IMR-90 (cell line): ENCODE measurements around the gene TMEM117. TPM values are rescaled to one million over a fixed set of nuclear protein-coding genes. Genes with fewer than 3 reads are reported as not detected.

Experiments
- ATAC-seq: fragments of 200-7000 bp; cut with Tn5 transposase; 2 replicates; pipeline ENCODE4 v1.9.1; 2020; ENCODE audit warnings: low read depth, mild to moderate bottlenecking, moderate library complexity
- BruUV-seq: library from RNA; stranded (reverse); fragments of 400-500 nt; replicated peaks from 2 replicates; lab custom pipeline; 2021; lab: Mats Ljungman, UMichigan
- CTCF ChIA-PET: fragments of 300-600 bp; formaldehyde crosslinking; extraction: SDS; loops from one replicate; lab custom pipeline; 2021; ENCODE audit warnings: antibody characterized with exemption; lab: Yijun Ruan, JAX
- POLR2A ChIA-PET: fragments of 300-600 bp; sonication (Branson Sonifier 250); formaldehyde crosslinking; loops from one replicate; lab custom pipeline; 2022; ENCODE audit warnings: antibody characterized with exemption; ENCODE audit not compliant: unreplicated experiment; lab: Charles Lee
- DNase-seq: peaks from one replicate; pipeline ENCODE4 v3.0.0; 2013
- H2AFZ ChIP-seq: replicated peaks from 2 replicates; pipeline ENCODE3; 2013; ENCODE audit warnings: low read length, mild to moderate bottlenecking; ENCODE audit not compliant: poor library complexity
- H2AK5ac ChIP-seq: 2 replicates; pipeline ENCODE4 v1.6.1; 2013; ENCODE audit warnings: low read depth, low read length, inconsistent platforms
- H2AK9ac ChIP-seq: replicated peaks from 2 replicates; pipeline ENCODE3; 2013; ENCODE audit warnings: mild to moderate bottlenecking, low read depth, low read length, moderate library complexity; ENCODE audit not compliant: poor library complexity
- H2BK120ac ChIP-seq: 2 replicates; pipeline ENCODE4 v1.6.1; 2013; ENCODE audit warnings: low read depth, low read length, inconsistent platforms
- H2BK15ac ChIP-seq: 3 replicates; pipeline ENCODE4 v1.6.1; 2013; ENCODE audit warnings: low read depth, low read length, inconsistent platforms
- H2BK20ac ChIP-seq: 2 replicates; pipeline ENCODE4 v1.6.1; 2013; ENCODE audit warnings: low read depth, mild to moderate bottlenecking, inconsistent platforms, low read length, moderate library complexity
- H2BK5ac ChIP-seq: 2 replicates; pipeline ENCODE4 v1.6.1; 2013; ENCODE audit warnings: mild to moderate bottlenecking, low read depth, low read length, inconsistent platforms; ENCODE audit not compliant: poor library complexity, severe bottlenecking
- H3K14ac ChIP-seq: replicated peaks from 2 replicates; pipeline ENCODE4 v1.6.1; 2013; ENCODE audit warnings: low read depth, low read length, inconsistent platforms
- H3K18ac ChIP-seq: 2 replicates; pipeline ENCODE4 v1.6.1; 2013; ENCODE audit warnings: low read depth, low read length, control low read depth
- H3K23ac ChIP-seq: 2 replicates; pipeline ENCODE4 v1.6.1; 2013; ENCODE audit warnings: low read depth, low read length, inconsistent platforms
- H3K27ac ChIP-seq: 2 replicates; pipeline ENCODE4 v1.5.1; 2013; ENCODE audit warnings: mild to moderate bottlenecking, control low read depth, low read length; ENCODE audit not compliant: insufficient read depth
- H3K27me3 ChIP-seq: 2 replicates; pipeline ENCODE4 v1.6.1; 2013; ENCODE audit warnings: low read length; ENCODE audit not compliant: control insufficient read depth, insufficient read depth
- H3K36me3 ChIP-seq: 2 replicates; pipeline ENCODE4 v1.6.1; 2013; ENCODE audit warnings: low read length, mixed read lengths; ENCODE audit not compliant: control insufficient read depth, insufficient read depth
- H3K4ac ChIP-seq: 2 replicates; pipeline ENCODE4 v1.6.1; 2013; ENCODE audit warnings: low read depth, low read length, inconsistent platforms
- H3K4me1 ChIP-seq: 2 replicates; pipeline ENCODE4 v1.6.1; 2013; ENCODE audit warnings: low read length, mixed read lengths; ENCODE audit not compliant: control insufficient read depth, insufficient read depth
- H3K4me2 ChIP-seq: 2 replicates; pipeline ENCODE4 v1.6.1; 2013; ENCODE audit warnings: low read depth, mild to moderate bottlenecking, control low read depth, low read length, moderate library complexity
- H3K4me3 ChIP-seq: 2 replicates; pipeline ENCODE4 v1.5.1; 2013; ENCODE audit warnings: low read depth, mild to moderate bottlenecking, control low read depth, low read length, moderate library complexity; ENCODE audit not compliant: insufficient read depth
- H3K56ac ChIP-seq: 2 replicates; pipeline ENCODE4 v1.6.1; 2013; ENCODE audit warnings: low read length, inconsistent platforms; ENCODE audit not compliant: insufficient read depth; ENCODE audit errors: extremely low read depth
- H3K79me1 ChIP-seq, 2 experiments: 2 replicates each; pipeline ENCODE4 v1.6.1; 2013; ENCODE audit warnings: low read length in 2 of 2, inconsistent platforms in 1 of 2, low read depth in 1 of 2
- H3K9ac ChIP-seq: 2 replicates; pipeline ENCODE4 v1.6.1; 2013; ENCODE audit warnings: low read depth, low read length, control low read depth
- H3K9me1 ChIP-seq: 2 replicates; pipeline ENCODE4 v1.6.1; 2013; ENCODE audit warnings: low read length, inconsistent platforms; ENCODE audit not compliant: insufficient read depth
- H3K9me3 ChIP-seq: 2 replicates; pipeline ENCODE4 v1.6.1; 2013; ENCODE audit warnings: low read length; ENCODE audit not compliant: control insufficient read depth, insufficient read depth
- H4K20me1 ChIP-seq: 2 replicates; pipeline ENCODE4 v1.6.1; 2013; ENCODE audit warnings: low read length, inconsistent platforms; ENCODE audit not compliant: insufficient read depth
- H4K5ac ChIP-seq: 2 replicates; pipeline ENCODE4 v1.6.1; 2013; ENCODE audit warnings: mild to moderate bottlenecking, low read depth, low read length, control low read depth
- H4K8ac ChIP-seq, 2 experiments: 2 replicates each; pipeline ENCODE4 v1.6.1; 2013; ENCODE audit warnings: low read depth in 2 of 2, low read length in 2 of 2, control low read depth in 1 of 2, inconsistent platforms in 1 of 2
- H4K91ac ChIP-seq: 2 replicates; pipeline ENCODE4 v1.6.1; 2013; ENCODE audit warnings: low read depth, low read length, inconsistent platforms; ENCODE audit not compliant: insufficient read depth
- BHLHE40 ChIP-seq: fragments of 150-350 bp; IDR thresholded peaks from 2 replicates; pipeline ENCODE4 v1.6.1; 2016; ENCODE audit warnings: mild to moderate bottlenecking, low read depth, low read length
- CEBPB ChIP-seq: IDR thresholded peaks from 2 replicates; pipeline ENCODE4 v1.6.1; 2012; ENCODE audit warnings: low read depth, low read length, improper control_type of control experiment
- CHD1 ChIP-seq: IDR thresholded peaks from 2 replicates; pipeline ENCODE4 v1.6.1; 2012; ENCODE audit warnings: low read depth, low read length, improper control_type of control experiment
- FOS ChIP-seq: fragments of 150-350 bp; IDR thresholded peaks from 2 replicates; pipeline ENCODE4 v1.6.1; 2016; ENCODE audit warnings: low read depth, low read length
- MAFK ChIP-seq: IDR thresholded peaks from 2 replicates; pipeline ENCODE4 v1.6.1; 2012; ENCODE audit warnings: low read depth, low read length, improper control_type of control experiment
- MAZ ChIP-seq: IDR thresholded peaks from 2 replicates; pipeline ENCODE4 v1.6.1; 2012; ENCODE audit warnings: low read depth, mild to moderate bottlenecking, low read length, improper control_type of control experiment, moderate library complexity, borderline replicate concordance
- MXI1 ChIP-seq: IDR thresholded peaks from 2 replicates; pipeline ENCODE4 v1.6.1; 2012; ENCODE audit warnings: low read depth, mild to moderate bottlenecking, low read length, moderate library complexity, borderline replicate concordance
- NFE2L2 ChIP-seq: fragments of 150-350 bp; IDR thresholded peaks from 2 replicates; pipeline ENCODE4 v1.6.1; 2016; ENCODE audit warnings: low read depth, mild to moderate bottlenecking, low read length
- POLR2A ChIP-seq: IDR thresholded peaks from 2 replicates; pipeline ENCODE4 v1.6.1; 2012; ENCODE audit warnings: mild to moderate bottlenecking, low read depth, low read length
- RAD21 ChIP-seq: IDR thresholded peaks from 2 replicates; pipeline ENCODE4 v1.6.1; 2012; ENCODE audit warnings: low read length, improper control_type of control experiment
- RCOR1 ChIP-seq: IDR thresholded peaks from 2 replicates; pipeline ENCODE4 v1.6.1; 2012; ENCODE audit warnings: mild to moderate bottlenecking, low read length, improper control_type of control experiment; ENCODE audit not compliant: insufficient replicate concordance
- RFX5 ChIP-seq: IDR thresholded peaks from 2 replicates; pipeline ENCODE4 v1.8.0; 2012; ENCODE audit warnings: low read depth, mild to moderate bottlenecking, low read length, moderate library complexity
- SMC3 ChIP-seq: fragments of 150-350 bp; IDR thresholded peaks from 2 replicates; pipeline ENCODE4 v1.6.1; 2016; ENCODE audit warnings: low read depth, mild to moderate bottlenecking, antibody characterized with exemption, low read length, moderate library complexity
- WGBS, 2 experiments: methylation state at CpG; one replicate each; pipeline versions ENCODE4 v1.1.5 to v1.1.7; 2013; ENCODE audit warnings: missing lambda C conversion rate in 2 of 2; ENCODE audit not compliant: insufficient read length in 1 of 2; ENCODE audit errors: extremely low coverage in 2 of 2; 5-methylcytosine and 5-hydroxymethylcytosine counted together
- dilution Hi-C: fragments of 300-500 bp; cut with HindIII; formaldehyde crosslinking; loops from one replicate; pipeline ENCODE4 v1.14.3; 2018; ENCODE audit warnings: low sequenced_read_pairs; ENCODE audit not compliant: unreplicated experiment
- in situ Hi-C: fragments of 300-500 bp; cut with MboI; formaldehyde crosslinking; loops from 3 replicates; pipeline ENCODE4 v1.14.3; 2019; ENCODE audit warnings: low sequenced_read_pairs, inconsistent platforms, mixed read lengths
- intact Hi-C: fragments of 100-400 bp; cut with micrococcal nuclease; formaldehyde crosslinking; loops from 2 replicates; pipeline ENCODE4 v1.10.0; 2022
- polyA plus RNA-seq, 3 experiments: library from polyadenylated mRNA; depleted of rRNA; stranded (reverse); fragments of >200 nt; gene quantifications; 2 replicates each; pipeline ENCODE4 v1.2.3, GENCODE V29; 2012; ENCODE audit warnings: low replicate concordance in 1 of 3
- total RNA-seq: library from RNA; depleted of rRNA; stranded (reverse); fragments of >200 nt; gene quantifications from 2 replicates; pipeline ENCODE4 v1.2.3, GENCODE V29; 2012
- TF ChIP-seq, protein P1 (sequence below): conservative IDR thresholded peaks from 2 replicates; pipeline ENCODE4 v1.5.1; 2012; ENCODE audit warnings: mild to moderate bottlenecking, low read depth, low read length, improper control_type of control experiment
- TF ChIP-seq, protein P2 (sequence below): fragments of 150-350 bp; IDR thresholded peaks from 2 replicates; pipeline ENCODE4 v1.6.1; 2016; ENCODE audit warnings: low read depth, mild to moderate bottlenecking, low read length, moderate library complexity, borderline replicate concordance
- TF ChIP-seq, protein P3 (sequence below): fragments of 150-350 bp; IDR thresholded peaks from 2 replicates; pipeline ENCODE4 v1.6.1; 2017; ENCODE audit warnings: mild to moderate bottlenecking, antibody characterized with exemption, low read length, low read depth

TMEM117 gene
- total and polyA plus RNA-seq, 2 of the 4 experiments (the other 2 are of a cell fraction), result 8.7 to 21.0 TPM

DNA sequence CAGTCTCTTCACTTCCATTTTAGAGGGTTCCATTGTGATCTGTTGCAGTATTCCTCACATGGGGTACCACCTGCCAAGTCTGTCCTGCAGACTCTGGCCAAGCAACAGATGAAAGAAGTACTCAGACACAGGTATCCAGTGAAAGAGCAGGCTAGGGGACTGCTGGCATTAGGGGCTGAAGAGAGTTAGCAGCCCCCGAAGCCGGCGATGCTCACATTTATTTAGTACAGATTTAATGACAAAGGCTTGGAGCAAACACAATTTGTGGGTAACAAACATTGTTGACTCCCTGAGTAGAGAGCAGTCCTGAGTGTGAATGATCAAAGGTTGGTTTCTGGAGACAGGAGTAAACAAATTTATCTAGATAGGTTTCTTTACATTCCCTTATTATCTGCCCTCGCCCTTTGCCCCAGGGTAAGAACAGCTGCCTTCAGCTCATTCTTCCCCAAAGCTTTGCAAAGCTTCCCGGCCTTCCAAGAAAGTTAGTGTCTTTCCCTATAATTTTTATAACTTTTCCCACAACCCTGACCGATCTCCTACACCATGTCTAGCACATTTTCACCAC is 144.8 kb downstream of the TMEM117 start:
- Histone ChIP-seq H4K5ac (no peak overlapping the region), H3K4me3 (no peak overlapping the region), H3K9me3 (no peaks in the 10 kb centered on the region), H3K4me1 (no peaks in the 10 kb centered on the region), H4K20me1 (no peaks in the 10 kb centered on the region), H3K27me3 (no peaks in the 10 kb centered on the region), H3K79me1 (no peaks in the 10 kb centered on the region), H2AFZ (no peak overlapping the region), H3K36me3 (no peaks in the 10 kb centered on the region), H3K9me1 (no peaks in the 10 kb centered on the region), H3K14ac (no peak overlapping the region), H3K23ac (no peak overlapping the region), H3K4ac (no peak overlapping the region), H2BK5ac (no peak overlapping the region), H3K27ac (no peak overlapping the region), H2BK20ac (no peak overlapping the region), H3K9ac (no peak overlapping the region), H2BK120ac (no peak overlapping the region), H3K18ac (no peak overlapping the region), H2AK5ac (no peak overlapping the region), H4K91ac (no peak overlapping the region), H4K8ac (no peak overlapping the region), H3K56ac (no peak overlapping the region), H3K4me2 (no peak overlapping the region), H2BK15ac (no peak overlapping the region), H2AK9ac (no peak overlapping the region)
- CTCF ChIA-PET, result no interaction called here
- in situ Hi-C loops, result no loop called here
- no TSS peak for BruUV-seq
- 96% methylated on average over 3 of the region's 6 CpGs; no CpG with 5 or more reads in 1 of the 2 experiments for WGBS, 2 experiments
- dilution Hi-C loops, result no loop called here
- intact Hi-C loops, result no loop called here
- DNase-seq (no peak), ATAC-seq (no peak)
- no peak for TF ChIP-seq CEBPB
- TF ChIP-seq RFX5, result no peak
- TF ChIP-seq BHLHE40, result no peak
- TF ChIP-seq RCOR1, result no peak
- TF ChIP-seq MXI1, result no peak
- TF ChIP-seq RAD21, result no peak
- no peak for TF ChIP-seq FOS
- no peak for TF ChIP-seq MAZ
- no peak for TF ChIP-seq POLR2A
- TF ChIP-seq NFE2L2, result no peak
- no peak for TF ChIP-seq SMC3
- TF ChIP-seq CHD1, result no peak
- no peak for TF ChIP-seq MAFK
- TF ChIP-seq, protein P1, sequence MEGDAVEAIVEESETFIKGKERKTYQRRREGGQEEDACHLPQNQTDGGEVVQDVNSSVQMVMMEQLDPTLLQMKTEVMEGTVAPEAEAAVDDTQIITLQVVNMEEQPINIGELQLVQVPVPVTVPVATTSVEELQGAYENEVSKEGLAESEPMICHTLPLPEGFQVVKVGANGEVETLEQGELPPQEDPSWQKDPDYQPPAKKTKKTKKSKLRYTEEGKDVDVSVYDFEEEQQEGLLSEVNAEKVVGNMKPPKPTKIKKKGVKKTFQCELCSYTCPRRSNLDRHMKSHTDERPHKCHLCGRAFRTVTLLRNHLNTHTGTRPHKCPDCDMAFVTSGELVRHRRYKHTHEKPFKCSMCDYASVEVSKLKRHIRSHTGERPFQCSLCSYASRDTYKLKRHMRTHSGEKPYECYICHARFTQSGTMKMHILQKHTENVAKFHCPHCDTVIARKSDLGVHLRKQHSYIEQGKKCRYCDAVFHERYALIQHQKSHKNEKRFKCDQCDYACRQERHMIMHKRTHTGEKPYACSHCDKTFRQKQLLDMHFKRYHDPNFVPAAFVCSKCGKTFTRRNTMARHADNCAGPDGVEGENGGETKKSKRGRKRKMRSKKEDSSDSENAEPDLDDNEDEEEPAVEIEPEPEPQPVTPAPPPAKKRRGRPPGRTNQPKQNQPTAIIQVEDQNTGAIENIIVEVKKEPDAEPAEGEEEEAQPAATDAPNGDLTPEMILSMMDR, result no peak
- TF ChIP-seq, protein P2, sequence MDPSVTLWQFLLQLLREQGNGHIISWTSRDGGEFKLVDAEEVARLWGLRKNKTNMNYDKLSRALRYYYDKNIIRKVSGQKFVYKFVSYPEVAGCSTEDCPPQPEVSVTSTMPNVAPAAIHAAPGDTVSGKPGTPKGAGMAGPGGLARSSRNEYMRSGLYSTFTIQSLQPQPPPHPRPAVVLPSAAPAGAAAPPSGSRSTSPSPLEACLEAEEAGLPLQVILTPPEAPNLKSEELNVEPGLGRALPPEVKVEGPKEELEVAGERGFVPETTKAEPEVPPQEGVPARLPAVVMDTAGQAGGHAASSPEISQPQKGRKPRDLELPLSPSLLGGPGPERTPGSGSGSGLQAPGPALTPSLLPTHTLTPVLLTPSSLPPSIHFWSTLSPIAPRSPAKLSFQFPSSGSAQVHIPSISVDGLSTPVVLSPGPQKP, result no peak
- TF ChIP-seq, protein P3, sequence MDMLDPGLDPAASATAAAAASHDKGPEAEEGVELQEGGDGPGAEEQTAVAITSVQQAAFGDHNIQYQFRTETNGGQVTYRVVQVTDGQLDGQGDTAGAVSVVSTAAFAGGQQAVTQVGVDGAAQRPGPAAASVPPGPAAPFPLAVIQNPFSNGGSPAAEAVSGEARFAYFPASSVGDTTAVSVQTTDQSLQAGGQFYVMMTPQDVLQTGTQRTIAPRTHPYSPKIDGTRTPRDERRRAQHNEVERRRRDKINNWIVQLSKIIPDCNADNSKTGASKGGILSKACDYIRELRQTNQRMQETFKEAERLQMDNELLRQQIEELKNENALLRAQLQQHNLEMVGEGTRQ, result no peak
- POLR2A ChIA-PET, result no interaction called here
